Right renal cortex interstitium (tissue), 3 donors: ENCODE results near the gene C11orf91. TPM values are rescaled to one million over a fixed set of nuclear protein-coding genes. Genes with fewer than 3 reads are reported as not detected.
"Not testable (repeated sequence)": the region's sequence is repeated elsewhere in the genome, so short reads cannot be mapped to it uniquely, and the experiment has no call there.

Source experiments
- DNase-seq, 3 donors: peaks; one replicate each; pipeline ENCODE4 v3.0.0-alpha.2; 2013; ENCODE audit warnings: low read depth in 3 of 3, low spot score in 2 of 3
- polyA plus RNA-seq, 3 donors: library from polyadenylated mRNA; unstranded; fragments of 120-200 nt; gene quantifications; one replicate each; pipeline ENCODE4 v1.2.1, GENCODE V29; 2013; ENCODE audit not compliant: insufficient read length in 3 of 3

C11orf91 gene, protein sequence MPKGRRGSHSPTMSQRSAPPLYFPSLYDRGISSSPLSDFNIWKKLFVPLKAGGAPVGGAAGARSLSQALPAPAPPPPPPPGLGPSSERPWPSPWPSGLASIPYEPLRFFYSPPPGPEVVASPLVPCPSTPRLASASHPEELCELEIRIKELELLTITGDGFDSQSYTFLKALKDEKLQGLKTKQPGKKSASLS
- polyA plus RNA-seq, result not detected

DNA sequence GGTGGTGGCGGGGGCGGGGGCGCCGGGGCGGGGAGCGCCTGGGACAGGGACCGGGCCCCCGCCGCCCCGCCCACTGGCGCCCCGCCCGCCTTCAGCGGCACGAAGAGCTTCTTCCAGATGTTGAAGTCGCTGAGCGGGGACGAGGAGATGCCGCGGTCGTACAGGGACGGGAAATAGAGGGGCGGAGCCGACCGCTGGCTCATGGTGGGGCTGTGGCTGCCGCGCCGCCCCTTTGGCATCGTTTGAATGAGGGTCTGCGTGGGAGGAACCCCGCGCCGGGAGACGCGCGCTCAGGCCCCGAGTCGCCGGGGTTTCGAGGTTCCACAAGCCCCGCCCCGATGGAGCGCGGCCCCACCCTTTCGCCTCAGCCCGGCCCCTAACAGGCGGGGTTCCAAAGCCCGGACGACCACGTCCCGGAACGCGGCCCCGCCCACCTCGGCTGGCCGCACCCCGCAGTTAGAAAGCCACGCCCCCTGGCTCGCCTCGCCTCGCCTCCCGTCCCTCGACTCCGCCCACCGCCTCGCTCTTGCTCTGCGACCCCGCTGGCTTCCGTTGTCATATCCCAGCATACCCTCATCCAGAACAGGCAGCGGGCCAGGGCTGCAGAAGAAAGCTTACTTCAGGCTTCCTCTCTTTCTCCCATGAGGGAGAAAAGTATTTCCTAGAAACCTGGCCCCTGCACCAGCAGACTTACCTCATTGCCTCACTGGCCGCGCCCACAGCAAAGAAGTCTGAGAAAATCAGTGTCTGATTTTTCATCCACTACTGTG, at the start of gene C11orf91:
C11orf91 (minus strand) TSS at position 325 of the 770 bp plus-strand sequence; CDS start at position 239, 86 bp downstream.
- DNase-seq, result peak; percentile 83 to 96 (median 92)

DNA sequence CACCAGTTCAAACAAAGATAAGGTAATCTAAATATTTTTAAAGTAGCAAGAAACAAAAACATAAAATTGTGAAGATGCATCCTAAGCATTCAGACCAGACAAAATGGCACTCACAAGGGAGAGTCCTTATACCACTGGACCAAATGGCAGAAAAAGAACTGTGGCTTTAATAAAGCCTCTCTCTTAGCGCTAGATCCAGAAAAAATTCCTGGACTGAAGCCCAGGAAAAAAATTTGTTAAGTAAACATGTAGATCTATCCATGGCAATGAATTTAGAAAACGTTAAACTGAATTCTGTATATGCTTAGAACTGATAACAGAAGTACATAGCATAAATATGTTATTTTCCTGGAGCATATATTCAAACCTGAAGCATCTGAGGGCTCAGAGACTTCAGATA, 47.4 kb upstream of the C11orf91 start:
- no peak for DNase-seq

DNA sequence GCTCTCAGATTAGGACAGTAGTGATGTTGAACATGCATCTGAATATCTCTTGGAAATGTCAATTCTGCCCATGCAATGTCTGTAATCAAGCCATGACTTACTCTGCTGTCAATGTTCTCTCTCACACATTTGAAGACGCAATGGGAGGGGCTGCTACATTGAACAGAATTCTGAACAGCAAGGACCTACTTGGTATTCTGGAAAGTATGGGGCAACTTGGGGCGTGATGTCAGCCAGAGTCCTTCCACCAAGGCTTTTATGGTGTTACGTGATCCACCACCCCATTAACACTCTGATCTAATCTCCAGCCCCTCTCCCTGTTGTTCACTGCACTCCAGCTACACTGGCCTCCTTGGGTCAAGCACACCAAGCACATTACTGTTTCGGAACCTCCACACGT, 42.7 kb upstream of the C11orf91 start:
- no peak for DNase-seq

DNA sequence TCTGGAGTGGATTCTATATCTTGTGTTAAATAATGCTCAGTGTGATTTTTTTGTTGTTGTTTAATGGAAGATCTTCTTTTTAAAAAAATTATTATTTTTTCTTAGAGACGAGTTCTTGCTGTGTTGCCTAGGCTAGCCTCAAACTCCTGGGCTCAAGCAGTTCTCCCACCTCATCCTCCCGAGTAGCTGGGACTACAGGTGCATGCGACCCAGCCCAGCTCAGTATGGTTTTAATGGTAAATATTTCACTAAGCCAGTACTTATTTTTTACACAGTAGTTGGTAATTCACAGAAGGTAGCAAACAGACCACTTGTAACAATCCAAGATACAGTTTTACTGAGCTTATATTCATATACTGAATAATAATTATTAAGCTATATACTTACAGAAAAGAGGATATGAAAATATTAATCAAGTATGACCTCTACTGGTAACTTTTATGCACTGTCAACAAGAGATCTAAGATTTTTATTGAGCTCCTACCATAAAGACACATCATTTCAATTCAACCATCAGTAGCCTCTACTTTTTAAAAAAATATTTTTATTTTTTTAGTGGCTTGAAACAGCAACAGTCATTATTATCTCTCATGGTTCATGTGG, 41.7 kb upstream of the C11orf91 start:
- no peak for DNase-seq

DNA sequence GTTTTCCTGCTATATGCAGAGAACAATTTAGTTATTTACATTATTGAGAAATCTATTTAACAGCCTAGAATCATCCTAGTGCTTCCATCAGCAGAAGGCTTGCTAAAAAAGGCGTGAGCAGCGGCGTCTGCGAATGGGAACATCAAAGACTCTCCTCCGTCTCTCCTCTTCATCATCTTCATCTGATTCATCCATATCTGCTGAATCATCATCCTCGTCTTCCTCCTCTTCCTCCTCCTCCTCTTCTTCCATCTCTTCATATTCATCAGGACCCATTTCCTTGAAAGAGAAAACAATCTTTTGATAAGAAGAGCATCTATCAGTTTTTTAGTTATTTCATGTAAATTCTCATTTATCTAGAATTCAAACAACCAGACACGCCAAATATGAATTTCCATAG, 41.2 kb upstream of the C11orf91 start:
- DNase-seq, result no peak

DNA sequence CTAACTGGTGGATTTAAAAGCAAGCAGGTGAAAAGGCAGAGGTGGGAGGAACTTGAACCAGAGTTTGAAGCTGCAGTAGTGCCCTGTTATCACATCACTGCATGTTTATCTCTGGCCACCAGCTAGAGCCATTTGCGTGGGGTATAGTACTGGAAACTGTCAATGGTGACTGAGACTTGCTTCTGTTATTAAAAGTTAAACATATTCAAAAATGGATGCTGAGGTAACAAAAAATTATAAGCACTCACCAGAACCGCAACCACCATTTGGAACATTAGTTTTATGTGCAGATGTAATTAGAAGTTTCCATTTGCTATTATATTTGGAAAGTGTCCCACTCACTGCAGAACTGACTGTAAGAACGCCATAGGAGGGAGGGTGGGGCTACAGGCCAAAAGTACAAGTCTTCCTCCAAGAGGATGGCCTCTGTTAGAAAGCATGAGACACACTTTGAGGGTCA, 36.8 kb upstream of the C11orf91 start:
- DNase-seq, result no peak

DNA sequence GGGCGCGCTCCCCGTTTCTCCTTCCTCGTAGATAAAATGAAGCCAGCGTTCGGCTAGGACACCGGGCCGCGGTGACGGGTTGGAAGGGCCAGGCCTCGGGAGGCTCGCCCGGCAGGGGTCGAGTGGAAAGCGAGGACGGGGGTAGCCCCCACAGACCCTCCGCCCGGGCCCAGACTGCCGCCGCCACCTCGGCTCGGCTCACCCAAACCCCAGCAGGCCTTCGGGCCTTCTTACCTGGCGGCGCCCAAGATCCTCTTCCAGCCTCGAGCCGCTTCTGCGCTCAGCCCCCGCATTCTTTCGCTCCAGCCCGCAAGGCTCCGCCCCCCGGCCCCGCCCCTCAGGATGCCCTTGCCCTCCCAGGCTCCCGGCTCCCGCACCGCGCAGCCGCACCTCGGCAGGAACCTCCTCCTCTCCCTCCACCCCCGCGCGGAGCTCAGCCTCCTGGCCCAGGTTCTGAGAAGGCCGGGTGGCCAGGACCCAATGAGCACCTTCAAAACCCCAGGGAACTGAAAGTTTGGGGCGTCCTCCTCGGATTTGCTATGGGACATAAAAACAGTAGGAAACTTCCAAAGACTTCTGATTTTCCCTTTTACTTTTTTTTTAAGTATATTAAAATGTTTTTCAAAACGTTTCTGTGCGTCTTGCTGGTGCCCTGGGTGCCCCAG, 35.7 kb upstream of the C11orf91 start, which contains the start of gene CD59:
CD59 (minus strand) TSS at position 276 of the 665 bp plus-strand sequence. CDS start 13,978 bp downstream, outside the sequence.
- DNase-seq, result peak in 2 of 3 donors; percentile 77 to 84

DNA sequence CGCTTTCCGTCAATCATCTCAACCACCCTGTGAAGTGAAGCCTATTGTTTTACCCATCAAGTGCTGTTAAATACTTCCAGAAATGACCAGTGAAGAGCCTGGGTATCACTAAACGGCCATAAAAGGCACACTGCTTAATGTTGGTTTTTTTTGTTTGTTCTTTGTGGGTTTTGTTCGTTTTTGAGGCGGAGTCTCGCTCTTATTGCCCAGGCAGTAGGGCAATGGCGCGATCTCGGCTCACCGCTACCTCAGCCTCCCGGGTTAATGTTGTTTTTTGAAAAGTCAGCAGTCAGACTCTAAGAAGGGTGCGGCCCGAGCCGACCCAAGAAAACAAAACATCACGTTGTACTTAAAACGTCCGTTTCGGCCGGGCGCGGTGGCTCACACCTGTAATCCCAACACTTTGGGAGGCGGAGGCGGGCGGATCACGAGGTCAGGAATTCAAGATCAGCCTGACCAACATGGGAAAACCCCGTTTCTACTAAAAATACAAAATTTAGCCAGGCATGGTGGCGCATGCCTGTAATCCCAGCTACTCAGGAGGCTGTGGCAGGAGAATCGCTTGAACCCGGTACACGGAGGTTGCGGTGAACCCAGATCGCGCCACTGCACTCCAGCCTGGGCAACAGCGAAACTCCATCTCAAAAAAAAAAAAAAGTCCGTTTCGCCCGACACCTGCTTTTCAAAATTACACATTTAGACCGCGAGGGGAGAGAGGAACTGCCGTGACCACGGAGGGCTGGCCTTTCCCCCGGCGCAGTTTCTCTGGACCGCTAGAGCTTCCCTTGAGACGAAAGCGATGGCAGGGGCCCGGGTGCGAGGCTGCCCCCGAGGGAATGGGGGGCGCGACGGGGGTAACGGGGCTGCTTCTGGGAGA, 34.9 kb upstream of the C11orf91 start:
- DNase-seq, result no peak

DNA sequence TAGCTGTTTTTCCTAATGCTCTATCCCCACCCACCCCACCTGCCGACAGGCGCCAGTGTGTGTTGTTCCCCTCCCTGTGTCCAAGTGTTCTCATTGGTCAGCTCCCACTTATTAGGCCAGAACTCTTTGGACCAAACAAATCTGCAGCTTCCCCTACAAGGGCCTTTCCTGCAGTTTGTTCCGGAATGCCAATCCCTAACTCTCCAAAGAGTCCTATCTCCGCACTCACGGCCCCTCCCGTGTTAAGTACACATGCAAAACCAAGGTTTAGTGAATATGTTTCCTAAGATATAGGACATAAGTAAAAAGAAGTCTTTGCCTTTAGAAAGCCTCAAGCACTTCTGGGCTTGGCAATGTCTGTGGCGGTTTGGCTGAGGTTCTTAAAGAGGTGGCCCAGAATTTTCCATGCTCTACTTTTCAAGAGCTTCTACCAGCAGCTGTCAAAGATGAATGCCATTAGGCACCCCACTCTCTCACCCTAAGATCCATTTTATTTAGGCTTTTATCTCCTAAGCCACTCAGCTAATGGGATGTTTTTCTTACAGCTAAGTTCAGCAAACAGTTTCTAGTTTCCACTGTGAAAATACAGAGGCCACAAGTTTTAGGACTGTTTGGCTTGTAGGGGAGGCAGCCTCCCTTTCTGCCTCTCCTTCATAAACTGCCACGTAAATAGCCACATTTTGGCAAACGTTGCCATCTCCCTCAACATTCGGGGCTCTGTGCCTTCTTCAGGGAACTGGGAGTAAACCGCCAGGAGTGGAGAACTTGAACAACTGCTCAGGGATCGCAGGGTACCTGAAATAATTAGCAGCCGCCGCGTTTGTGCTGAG, 34.0 kb upstream of the C11orf91 start:
- DNase-seq, result no peak

DNA sequence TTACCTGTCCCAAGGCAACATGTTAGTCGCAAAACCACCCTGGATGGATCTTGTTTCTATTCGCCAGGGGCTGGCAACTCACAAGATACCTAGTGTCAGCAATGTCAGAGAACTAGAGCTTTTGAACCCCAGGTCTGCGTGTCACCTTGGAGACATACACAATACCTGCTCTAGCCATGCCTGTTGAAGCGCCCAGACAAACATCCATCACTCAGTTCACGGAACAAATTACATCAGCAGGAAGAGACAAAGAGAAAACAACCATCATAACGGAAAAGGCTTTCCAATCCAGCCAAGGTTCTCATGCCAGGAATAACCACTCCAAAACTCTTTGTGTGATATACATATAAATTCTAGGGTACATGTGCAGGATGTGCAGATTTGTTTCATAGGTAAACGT, 33.4 kb upstream of the C11orf91 start:
- no peak for DNase-seq

DNA sequence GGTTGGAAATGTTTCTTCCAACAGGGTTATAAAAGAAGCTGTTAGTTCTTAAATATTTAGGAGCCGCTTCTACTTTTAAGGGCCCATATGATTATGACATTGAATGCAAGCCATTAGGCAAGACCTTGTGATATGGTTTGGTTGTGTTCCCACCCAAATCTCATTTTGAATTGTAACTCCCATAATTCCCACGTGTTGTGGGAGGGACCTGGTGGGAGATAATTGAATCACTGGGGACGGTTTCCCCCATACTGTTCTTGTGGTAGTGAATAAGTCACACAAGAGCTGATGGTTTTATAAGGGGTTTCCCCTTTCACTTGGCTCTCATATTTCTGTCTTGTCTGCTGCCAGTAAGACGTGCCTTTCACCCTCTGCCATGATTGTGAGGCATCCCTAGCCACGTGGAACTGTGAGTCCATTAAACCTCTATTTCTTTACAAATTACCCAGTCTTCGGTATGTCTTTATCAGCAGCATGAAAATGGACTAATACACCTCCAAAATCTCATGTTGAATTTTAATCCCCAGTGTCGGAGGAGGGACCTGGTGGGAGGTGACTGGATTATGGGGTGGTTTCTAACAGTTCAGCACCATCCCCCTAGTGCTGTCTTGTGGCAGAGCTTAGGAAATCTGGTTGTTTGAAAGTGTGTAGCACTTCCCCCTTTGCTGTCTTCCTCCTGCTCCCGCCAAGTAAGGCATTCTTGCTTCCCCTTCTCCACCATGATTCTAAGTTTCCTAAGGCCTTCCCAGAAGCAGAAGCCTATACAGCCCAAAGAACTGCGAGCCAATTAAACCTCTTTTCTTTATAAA, 31.3 kb upstream of the C11orf91 start:
- no peak for DNase-seq

DNA sequence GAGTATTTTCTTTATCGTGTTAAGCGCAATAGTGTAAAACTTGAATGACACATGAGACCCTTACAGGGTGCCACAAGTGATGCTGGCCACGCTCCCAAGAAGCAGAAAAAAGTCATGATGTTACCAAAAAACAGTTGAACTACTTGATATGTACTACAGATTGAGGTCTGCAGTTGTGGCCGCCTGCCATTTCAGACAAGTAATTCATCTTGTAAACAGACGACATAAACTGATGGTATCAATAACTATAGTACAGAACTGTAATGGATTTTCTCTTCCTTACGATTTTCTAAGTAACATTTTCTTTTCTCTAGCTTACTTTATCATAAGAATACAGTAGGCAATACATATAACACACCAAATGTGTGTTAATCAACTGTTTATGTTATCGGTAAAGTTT, 30.1 kb upstream of the C11orf91 start:
- DNase-seq, result no peak

DNA sequence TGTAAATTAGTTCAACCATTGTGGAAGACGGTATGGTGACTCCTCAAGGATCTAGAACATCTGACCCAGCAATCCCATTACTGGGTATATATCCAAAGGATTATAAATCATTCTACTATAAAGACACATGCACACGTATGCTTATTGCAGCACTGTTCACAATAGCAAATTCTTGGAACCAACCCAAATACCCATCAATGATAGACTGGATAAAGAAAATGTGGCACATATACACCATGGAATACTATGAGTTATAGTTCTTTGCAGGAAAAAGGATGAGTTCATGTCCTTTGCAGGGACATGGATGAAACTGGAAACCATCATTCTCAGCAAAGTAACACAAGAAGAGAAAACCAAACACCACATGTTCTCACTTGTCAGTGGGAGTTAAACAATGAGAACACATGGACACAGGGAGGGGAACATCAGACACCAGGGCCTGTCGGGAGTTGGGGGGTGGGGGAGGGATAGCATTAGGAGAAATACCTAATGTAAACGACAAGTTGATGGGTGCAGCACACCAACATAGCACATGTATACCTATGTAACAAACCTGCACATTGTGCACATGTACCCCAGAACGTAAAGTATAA, 28.5 kb upstream of the C11orf91 start:
- not testable (repeated sequence) for DNase-seq

DNA sequence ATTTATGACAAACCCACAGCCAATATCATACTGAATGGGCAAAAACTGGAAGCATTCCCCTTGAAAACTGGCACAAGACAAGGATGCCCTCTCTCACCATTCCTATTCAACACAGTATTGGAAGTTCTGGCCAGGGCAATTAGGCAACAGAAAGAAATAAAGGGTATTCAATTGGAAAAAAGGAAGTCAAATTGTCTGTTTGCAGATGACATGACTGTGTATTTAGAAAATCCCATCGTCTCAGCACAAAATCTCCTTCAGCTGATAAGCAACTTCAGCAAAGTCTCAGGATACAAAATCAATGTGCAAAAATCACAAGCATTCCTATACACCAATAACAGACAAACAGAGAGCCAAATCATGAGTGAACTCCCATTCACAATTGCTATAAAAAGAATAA, 26.9 kb upstream of the C11orf91 start:
- DNase-seq, result not testable (repeated sequence)

DNA sequence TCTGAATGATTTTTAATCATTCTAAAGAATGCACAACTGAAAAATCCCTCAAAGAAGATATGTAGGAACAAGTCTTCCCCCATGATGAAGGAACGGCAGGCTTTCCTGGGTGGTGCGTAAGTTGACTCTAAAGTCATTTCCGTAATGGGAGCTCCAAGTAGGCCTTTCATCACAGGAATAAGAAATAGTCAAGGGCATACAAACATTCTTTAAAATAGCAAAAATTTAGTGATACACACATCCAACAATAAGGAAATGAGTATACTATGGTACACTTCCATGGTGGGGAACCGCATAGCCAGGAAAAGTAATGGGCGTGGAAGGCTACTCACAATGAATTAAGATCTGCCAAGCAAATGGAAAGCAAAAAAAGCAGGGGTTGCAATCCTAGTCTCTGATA, 24.9 kb upstream of the C11orf91 start:
- DNase-seq, result no peak

DNA sequence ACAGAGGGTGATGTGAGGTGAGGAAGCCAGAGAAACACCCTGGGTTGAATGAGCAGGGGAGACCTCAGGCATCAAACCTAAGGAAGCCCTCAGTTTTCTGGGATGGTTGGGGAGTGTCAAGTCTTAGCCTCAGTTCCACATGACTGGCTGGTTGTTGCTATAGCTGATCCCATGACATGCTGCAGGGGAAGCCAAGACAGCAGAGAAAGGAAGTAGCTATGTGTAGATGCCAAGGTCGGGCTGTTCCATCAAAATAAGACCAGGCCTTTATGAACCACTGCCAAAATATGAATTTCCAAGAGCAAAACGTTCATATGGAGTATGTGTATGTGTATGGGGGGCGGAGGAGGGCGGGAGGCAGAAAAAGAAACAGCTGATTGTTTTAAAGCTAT, 24.0 kb upstream of the C11orf91 start:
- no peak for DNase-seq

DNA sequence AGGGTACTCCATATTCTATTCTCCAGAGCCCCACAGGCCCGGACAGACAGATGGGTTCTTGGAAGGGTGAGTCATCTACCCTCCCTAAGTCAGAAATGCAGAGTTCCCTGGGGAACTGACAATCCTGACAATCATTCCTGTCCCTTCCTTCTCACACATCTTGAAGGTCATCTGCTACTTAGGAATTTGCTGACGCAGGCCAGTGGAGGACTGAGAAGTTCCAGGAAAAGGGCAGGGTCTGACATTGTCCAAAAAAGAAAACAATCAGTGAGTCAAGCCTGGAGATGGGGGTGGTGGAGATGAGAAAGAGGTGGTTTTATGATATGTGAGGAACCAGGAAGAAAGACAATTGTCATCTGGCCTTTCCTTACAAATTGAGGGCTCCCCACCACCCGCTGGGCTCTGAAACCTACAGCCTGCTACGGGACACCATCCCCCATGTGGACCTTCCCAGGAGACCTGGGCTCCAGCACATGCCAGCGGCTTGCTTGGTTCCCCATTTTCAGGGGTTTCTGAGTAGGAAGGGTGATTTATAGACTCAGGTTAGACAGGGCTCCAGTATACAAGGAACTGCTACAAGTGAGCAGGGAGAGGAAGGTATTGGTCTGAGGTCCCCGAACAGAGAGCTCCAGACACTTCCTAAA, 22.7 kb upstream of the C11orf91 start:
- DNase-seq, result no peak
